Activated T-cell treated with anti-CD3 and anti-CD28 coated beads for 24 hours (primary cell): ENCODE results near the gene HCN2.

Experiments
- DNase-seq: peaks from one replicate; pipeline ENCODE4 v3.0.0-alpha.2; 2020; ENCODE audit warnings: low read depth

HCN2 gene

DNA sequence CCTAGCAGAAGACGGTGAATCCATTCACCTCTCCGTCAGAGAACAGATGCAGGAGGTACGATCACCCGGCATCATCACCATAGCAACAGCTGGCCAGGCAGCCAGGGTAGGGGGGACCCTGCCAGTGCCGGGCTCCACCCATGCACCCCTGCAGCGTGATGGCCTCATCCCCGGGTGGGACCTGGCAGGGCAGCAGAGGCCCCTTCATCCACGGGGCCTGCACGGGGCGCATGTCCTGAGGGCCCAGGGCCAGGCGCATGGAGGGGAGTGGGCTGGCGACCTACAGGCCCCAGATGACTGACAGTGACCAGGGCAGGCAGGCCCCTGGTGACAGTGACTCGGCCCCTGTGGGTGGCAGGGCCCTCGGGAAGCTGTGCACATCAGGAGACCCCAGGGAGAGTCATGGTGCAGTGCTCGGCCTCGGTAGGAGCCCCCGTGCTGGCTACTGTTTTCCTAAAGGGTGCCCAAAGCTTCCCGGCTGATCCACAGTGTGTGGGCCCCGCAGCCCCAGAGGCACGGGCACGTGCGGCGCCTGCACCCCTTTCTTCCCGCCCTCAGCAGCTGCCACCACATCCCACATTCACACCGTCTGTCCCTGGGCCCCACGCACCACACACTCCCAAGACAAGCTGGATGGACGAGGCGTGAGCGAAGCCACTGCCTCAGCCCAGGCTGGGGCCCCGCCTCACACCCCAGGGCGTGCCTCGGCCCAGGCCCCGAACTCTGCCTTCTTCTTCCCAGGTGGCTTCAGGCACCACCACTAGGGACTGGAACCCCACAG lies 68.6 kb downstream of the HCN2 start:
- no peak for DNase-seq

DNA sequence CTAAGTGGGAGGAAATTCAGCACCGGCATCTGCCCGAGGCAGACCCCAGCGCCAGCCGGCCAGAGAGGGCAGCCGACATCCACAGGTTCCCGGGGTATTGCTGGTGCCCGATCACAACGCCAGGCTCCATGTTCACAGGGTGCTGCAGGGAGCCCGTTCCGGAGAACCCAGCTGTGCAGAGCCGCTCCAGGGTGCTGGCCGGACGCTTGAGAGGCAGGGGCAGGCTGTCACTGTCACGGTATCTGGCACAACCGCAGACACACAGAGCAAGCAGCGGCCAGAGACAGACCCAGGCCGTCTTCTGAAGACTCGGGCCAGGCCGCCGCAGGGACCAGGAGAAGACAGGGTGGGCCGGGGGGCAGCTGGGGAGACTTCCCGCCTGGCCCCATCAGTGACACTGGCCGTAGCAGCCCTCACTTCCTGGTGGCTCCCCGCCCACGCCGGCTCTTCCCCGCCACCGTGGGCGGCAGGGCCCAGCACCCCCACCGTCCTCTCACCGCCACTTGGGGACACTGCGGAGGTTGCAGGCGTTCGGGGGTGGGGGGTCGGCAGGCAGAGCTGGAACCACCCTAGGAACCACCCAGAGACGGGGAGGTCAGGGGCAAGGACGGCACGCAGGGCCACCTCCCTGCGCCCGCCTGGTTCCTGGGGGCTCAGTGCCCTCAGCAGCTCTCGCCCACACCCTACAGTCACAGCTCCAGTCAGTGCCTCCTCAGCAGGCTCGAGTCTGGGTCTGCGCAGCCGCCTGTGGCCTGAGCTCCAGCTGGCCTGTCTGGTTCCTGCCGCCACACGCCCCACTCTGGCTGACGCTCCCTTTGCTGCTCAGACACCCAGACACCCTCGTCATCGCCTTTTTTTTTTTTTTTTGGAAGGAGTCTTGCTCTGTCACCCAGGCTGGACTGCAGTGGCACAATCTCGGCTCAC lies 69.5 kb downstream of the HCN2 start:
- no peak for DNase-seq

DNA sequence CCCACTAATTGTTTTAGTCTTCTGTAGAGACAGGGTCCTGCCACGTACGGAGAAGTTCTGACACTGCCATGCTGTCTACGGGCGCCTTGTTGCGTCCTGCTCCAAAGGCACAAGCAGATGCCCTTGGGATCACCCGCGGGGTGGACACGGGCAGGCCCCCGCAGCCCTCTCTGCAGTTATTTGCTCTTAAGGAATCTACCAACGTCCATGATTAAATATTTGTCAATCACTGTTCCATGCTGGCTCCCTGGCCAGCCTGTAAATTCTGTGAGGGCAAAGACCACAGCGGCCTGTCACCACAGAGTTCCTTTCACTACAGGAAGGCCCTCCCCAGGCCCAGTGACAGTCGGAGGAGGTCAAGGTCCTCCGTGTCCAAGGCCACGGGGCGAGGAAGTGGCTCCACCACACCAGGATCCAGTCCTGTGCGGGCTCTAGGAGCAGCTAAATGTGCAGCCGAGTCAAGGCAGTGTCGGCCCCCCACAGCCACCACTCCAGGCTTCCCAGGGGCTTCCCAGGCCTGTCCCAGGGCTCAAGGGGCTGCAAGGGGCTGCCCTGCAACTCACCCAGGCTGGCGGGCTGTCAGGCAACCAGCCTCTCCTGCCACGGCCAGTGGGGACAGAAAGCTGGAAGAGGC lies 71.2 kb downstream of the HCN2 start:
- no peak for DNase-seq

DNA sequence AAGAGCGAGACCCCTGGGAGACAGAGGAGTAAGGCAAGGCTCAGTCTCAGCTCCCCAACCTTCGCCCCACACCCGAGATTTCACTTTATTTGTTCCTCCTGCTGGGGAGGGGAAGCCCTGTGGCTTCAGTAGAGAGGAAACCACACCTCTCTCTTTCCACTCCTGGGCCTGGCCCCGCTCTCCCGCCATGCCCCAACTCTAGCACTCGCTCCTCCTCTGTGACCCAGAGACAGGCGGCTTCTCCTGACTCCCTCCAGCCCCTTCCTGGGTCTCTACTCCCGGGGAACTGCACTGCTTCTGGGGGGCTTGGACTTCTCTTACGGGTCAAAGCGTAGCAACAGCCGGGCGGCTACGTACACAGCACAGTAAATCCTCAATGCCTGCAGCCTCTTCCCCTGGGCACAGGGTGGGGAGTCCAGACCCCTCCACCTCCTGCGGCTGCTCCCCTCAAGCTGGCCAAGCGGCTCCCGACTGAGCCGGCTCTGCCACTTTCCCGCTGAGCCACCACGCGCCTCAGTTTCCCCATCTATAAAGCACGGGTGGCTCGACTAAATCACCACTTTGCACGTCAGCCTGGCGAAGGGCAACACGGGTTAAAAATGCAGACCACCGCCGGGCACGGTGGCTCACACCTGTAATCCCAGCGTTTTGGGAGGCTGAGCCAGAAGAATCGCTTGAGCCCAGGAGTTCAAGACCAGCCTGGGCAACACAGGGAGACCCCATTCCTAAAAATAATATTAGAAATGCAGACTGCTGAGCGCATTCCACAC lies 71.9 kb downstream of the HCN2 start:
- peak; percentile 55 for DNase-seq

DNA sequence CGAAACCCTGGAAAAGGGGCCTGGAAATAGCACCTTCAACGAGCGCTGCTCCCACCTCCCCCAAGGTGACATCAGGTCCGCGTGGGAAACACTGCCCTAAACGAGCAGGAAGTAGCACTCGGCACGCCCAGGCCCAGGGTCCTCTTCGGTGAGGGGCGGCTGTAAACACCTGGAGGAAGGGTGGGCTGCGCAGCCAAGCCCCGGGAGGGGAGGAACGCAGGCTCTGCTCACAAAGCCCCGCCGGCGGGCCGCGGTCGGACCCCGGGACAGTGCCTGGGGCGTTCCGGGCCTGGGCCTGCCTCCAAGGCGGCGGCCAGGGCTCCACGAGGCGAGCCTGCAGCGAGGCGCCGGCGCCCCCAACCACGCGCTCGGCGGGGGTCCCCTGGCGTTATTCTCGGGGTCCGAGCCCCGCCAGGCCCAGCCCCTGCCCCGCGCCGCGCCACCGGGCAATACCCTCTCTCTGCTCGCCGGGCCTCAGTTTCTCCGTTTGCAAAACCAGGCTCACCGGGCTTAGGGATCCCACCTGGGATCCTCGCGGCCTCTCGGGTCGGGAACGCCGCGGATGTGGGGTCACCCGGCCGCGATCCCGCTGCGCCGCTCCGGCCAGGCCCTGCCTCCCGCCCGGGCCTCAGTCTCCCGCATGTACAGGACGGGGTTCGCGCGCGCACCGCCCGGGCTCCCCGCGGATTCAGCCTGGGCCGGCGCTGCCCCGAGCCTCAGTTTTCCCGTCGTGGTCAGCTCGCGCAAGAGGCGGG lies 72.7 kb downstream of the HCN2 start:
- DNase-seq, result peak; percentile 64

DNA sequence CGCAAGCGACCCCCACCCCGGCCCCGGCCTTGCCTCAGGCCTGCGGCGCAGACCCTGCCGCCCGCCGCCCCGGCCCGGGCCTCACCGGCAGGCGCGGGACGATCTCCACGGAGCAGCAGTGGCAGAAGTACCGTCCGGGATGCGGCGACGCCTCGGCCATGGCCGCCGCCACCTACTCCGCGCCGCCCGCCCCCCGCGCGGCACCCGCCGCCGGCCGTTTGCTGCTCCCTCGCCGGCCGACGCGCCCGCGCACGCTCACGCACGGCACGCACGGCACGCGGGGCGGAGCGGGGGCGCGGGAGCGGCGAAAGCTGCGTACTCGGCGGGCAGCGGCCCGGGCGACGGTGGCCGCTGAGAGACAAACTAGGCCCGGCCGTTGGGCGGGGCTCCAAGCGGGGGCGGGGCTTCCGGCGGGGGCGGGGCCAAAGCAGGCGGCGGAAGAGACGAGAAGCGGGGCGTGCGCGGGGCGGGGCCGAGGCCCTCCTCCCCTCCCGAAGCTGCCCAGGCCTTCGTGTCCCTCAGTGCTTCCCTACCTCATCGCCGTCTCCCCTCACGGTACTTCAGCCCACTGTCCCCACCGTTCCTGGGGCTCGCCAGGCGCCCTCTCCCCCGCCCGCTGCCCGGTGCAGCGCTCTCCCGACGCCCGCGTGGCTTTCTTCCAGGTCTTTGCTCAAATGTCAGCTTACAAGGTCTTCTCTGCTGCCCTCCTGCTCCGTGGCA lies 73.4 kb downstream of the HCN2 start, which contains the start of gene RNF126:
RNF126 (minus strand) TSS at position 253 of the 720 bp plus-strand sequence; CDS start at position 160, 93 bp downstream.
- DNase-seq, result peak; percentile 95

DNA sequence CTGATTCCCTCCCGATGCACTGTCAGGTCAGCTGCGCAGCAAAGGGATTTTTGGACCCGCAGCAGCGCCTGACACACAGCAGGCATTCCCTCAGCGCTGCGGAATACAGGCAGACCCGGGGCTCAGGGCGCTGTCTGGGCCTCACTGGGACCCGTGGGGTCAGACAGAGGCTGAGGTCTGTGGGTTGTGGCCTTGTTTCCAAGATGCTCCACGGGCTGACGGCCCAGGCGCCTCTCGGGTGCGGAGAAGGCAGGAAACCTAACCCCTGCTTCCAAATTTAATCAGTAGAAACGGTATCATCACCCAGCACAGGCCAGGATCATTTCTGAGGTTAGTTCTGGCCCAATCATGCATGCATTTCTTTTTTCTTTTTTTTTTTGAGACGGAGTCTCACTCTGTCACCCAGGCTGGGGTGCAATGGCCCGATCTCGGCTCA lies 74.0 kb downstream of the HCN2 start:
- DNase-seq, result no peak

DNA sequence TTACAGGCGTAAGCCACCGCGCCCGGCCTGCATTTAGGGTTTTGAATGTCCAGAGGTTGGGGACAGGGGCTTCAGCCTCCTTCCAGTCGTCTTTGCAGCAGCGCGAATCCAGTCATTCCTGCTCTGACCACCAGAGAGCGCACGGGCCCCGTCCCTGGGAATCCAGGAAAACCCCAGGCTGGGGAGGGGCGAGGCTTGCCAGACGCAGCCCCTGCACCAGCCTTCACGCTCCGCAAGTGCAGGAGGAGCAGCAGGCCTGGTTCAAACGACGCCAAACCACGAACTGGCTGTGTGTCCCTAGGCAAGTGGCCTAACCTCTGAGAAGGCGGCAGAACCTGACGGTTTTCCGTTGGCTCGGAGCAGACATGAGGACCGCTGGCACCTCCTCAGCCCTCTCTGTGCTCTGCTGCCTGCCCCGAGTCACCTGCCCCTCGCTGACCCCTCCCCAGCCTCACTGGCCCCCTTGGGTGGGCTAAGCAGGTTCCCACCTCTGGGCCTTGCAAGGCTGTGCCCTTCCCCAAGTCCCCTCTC lies 75.3 kb downstream of the HCN2 start:
- peak; percentile 79 for DNase-seq
